HepG2 (cell line): ENCODE results near the gene CCDC57. TPM values are rescaled to one million over a fixed set of nuclear protein-coding genes. Genes with fewer than 3 reads are reported as not detected.

Source experiments
- ARHGAP35 ChIP-seq: sonication (generic); formaldehyde crosslinking; IDR thresholded peaks from 2 replicates; pipeline ENCODE4 v1.9.0; 2022; ENCODE audit warnings: mild to moderate bottlenecking, inconsistent platforms, moderate library complexity, missing genetic modification reagents, borderline replicate concordance
- BORCS8-MEF2B ChIP-seq: sonication (generic); formaldehyde crosslinking; IDR thresholded peaks from 2 replicates; pipeline ENCODE4 v1.8.0; 2022; ENCODE audit warnings: mild to moderate bottlenecking, missing genetic modification reagents
- CHD4 ChIP-seq: fragments of 200-600 bp; sonication (generic); IDR thresholded peaks from 2 replicates; pipeline ENCODE4 v1.7.0; 2017; ENCODE audit warnings: mild to moderate bottlenecking, low read length, borderline replicate concordance
- CREM ChIP-seq, 2 experiments: sonication (generic) in 1 of 2; formaldehyde crosslinking in 1 of 2; IDR thresholded peaks; 2 replicates each; pipeline versions ENCODE4 v1.4.0 to v1.6.1; 2016 to 2020; ENCODE audit warnings: antibody characterized with exemption in 1 of 2, mild to moderate bottlenecking in 1 of 2, missing genetic modification reagents in 1 of 2
- ETV6 ChIP-seq: sonication (generic); formaldehyde crosslinking; conservative IDR thresholded peaks from 2 replicates; pipeline ENCODE4 v1.4.0; 2020; ENCODE audit warnings: missing genetic modification reagents
- FOXK2 ChIP-seq: fragments of 450-650 bp; IDR thresholded peaks from 2 replicates; pipeline ENCODE4 v1.6.1; 2016
- KDM6A ChIP-seq: IDR thresholded peaks from 2 replicates; pipeline ENCODE4 v1.6.1; 2016; ENCODE audit warnings: low read depth
- KLF6 ChIP-seq: IDR thresholded peaks from 2 replicates; pipeline ENCODE4 v1.8.0; 2016; ENCODE audit warnings: missing biosample characterization, missing genetic modification reagents
- PAX8 ChIP-seq: sonication (generic); formaldehyde crosslinking; IDR thresholded peaks from 2 replicates; pipeline ENCODE4 v1.8.0; 2022; ENCODE audit warnings: mild to moderate bottlenecking, missing genetic modification reagents, borderline replicate concordance
- POLR2A ChIP-seq, 2 experiments: IDR thresholded peaks; 2 replicates each; pipeline ENCODE4 v1.6.1; 2011; ENCODE audit warnings: low read depth in 2 of 2, low read length in 2 of 2, mild to moderate bottlenecking in 1 of 2, moderate library complexity in 1 of 2; ENCODE audit not compliant: insufficient read depth in 1 of 2
- RFX5 ChIP-seq: IDR thresholded peaks from 2 replicates; pipeline ENCODE4 v1.6.1; 2011; ENCODE audit warnings: low read depth, low read length, improper control_type of control experiment
- RXRA ChIP-seq: sonication (generic); formaldehyde crosslinking; IDR thresholded peaks from 2 replicates; pipeline ENCODE4 v1.5.1; 2020; ENCODE audit warnings: missing genetic modification reagents
- TFE3 ChIP-seq: IDR thresholded peaks from 2 replicates; pipeline ENCODE4 v1.6.1; 2016
- TOE1 ChIP-seq: sonication (generic); formaldehyde crosslinking; IDR thresholded peaks from 2 replicates; pipeline ENCODE4 v1.4.0; 2020; ENCODE audit warnings: mild to moderate bottlenecking, missing genetic modification reagents
- TRAFD1 ChIP-seq: sonication (generic); formaldehyde crosslinking; IDR thresholded peaks from 2 replicates; pipeline ENCODE4 v1.5.1; 2020; ENCODE audit warnings: missing genetic modification reagents, mild to moderate bottlenecking, borderline replicate concordance
- ZBTB8A ChIP-seq: sonication (generic); formaldehyde crosslinking; IDR thresholded peaks from 2 replicates; pipeline ENCODE4 v1.4.0; 2020; ENCODE audit warnings: mild to moderate bottlenecking, low read depth, missing genetic modification reagents, borderline replicate concordance
- ZNF460 ChIP-seq: sonication (generic); formaldehyde crosslinking; IDR thresholded peaks from 2 replicates; pipeline ENCODE4 v1.5.1; 2020; ENCODE audit warnings: missing genetic modification reagents, mild to moderate bottlenecking, borderline replicate concordance
- ZNF510 ChIP-seq: sonication (generic); formaldehyde crosslinking; IDR thresholded peaks from 2 replicates; pipeline ENCODE4 v1.4.0; 2020; ENCODE audit warnings: low read depth, mild to moderate bottlenecking, missing genetic modification reagents
- ZNF550 ChIP-seq: sonication (generic); formaldehyde crosslinking; IDR thresholded peaks from 2 replicates; pipeline ENCODE4 v1.4.0; 2020; ENCODE audit warnings: mild to moderate bottlenecking, missing genetic modification reagents, borderline replicate concordance
- ZNF816 ChIP-seq: sonication (generic); formaldehyde crosslinking; IDR thresholded peaks from 2 replicates; pipeline ENCODE4 v1.8.0; 2022; ENCODE audit warnings: missing genetic modification reagents, mild to moderate bottlenecking, borderline replicate concordance
- polyA plus RNA-seq, 8 experiments: library from polyadenylated mRNA; depleted of rRNA in 3 of 8; stranded (reverse) in 7 of 8; unstranded in 1 of 8; fragments of >200 nt; fragmentation: Illumina TruSeq in 4 of 8; extraction: Trizol in 4 of 8; gene quantifications; 2 replicates each; pipeline versions ENCODE4 v1.2.1 to v1.2.3, GENCODE V29; 2011 to 2016; ENCODE audit warnings: low read depth in 4 of 8, missing spikeins in 1 of 8, mixed read lengths in 1 of 8; ENCODE audit not compliant: insufficient read depth in 1 of 8
- total RNA-seq, 5 experiments: library from RNA; depleted of rRNA; stranded (reverse); fragments of >200 nt; fragmentation: Illumina TruSeq; extraction: Trizol; gene quantifications; 2 replicates each; pipeline ENCODE4 v1.2.3, GENCODE V29; 2016; ENCODE audit warnings: low read depth in 1 of 5
- TF ChIP-seq, protein P1 (sequence below): sonication (generic); formaldehyde crosslinking; IDR thresholded peaks from 2 replicates; pipeline ENCODE4 v1.4.0; 2020; ENCODE audit warnings: missing genetic modification reagents

The CCDC57 gene
- total and polyA plus RNA-seq, 2 of the 13 experiments (the other 11 are each of a cell fraction or from before 2014, with no cell fraction given) = 59.3 to 59.9 TPM

DNA sequence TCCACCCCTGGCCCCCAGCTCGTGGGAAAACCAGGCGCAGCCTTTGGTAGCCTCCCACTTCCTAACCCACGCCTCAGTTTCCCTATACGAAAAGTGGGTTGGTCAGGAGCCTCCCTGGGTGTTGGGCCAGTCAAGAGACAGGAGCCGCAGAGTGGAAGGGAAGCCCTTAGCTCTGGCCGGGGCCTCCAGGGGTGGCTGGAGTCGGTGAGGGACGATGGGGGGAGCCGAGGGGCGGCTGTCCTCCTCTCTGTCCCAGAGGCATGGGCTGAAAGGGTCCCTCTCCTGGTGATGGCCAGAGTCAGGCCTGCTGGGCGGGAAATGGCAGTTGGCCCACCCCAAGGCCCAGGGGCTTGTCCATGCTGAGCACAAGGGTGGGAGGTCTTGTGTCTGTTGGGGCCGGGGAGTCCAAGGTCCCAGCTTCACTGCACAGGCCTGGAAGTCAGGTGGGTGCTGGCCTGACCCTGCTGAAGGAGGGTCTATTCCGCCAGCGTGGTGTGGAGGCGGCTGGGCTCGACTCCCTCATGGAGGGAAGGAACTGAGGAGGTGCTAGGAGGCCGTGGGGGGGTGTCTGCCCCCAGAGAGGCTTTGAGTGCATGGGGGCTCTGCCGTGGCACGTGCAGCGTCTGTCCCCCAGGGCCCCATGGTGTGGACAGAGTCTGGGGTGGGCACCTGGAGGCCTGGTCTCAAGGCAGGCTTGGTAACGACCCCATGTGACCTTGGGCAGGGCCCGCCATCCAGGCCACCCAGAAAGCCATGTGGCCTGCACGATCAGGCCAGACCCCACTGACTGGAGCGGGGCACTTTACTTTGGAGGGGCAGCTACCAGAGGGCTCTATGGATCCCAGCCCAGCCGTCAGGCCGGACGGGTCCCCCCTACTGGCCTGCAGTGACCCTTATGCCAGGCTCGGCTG, 17.3 kb upstream of the CCDC57 start (continued):
- TF ChIP-seq TFE3 (CRISPR knock-in tag) = no peak
- TF ChIP-seq, protein P1, sequence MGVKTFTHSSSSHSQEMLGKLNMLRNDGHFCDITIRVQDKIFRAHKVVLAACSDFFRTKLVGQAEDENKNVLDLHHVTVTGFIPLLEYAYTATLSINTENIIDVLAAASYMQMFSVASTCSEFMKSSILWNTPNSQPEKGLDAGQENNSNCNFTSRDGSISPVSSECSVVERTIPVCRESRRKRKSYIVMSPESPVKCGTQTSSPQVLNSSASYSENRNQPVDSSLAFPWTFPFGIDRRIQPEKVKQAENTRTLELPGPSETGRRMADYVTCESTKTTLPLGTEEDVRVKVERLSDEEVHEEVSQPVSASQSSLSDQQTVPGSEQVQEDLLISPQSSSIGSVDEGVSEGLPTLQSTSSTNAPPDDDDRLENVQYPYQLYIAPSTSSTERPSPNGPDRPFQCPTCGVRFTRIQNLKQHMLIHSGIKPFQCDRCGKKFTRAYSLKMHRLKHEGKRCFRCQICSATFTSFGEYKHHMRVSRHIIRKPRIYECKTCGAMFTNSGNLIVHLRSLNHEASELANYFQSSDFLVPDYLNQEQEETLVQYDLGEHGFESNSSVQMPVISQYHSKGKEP = no peak
- no peak for TF ChIP-seq FOXK2
- no peak for TF ChIP-seq ZNF460
- no peak for TF ChIP-seq RFX5
- peak; percentile 82; the same call in 1 of the 2 replicates for TF ChIP-seq TRAFD1
- no peak for TF ChIP-seq KDM6A (CRISPR knock-in tag)
- TF ChIP-seq ETV6 (CRISPR knock-in tag) = 0 out of 2 replicates have a peak, but pooled peaks have one; percentile 25
- no peak for TF ChIP-seq ZNF510 (CRISPR knock-in tag)
- TF ChIP-seq ARHGAP35 = no peak; the same call in 1 of the 2 replicates
- TF ChIP-seq CREM (IDR thresholded peaks at IDR 0.05) = peak; percentile 7; the same call in 1 of the 2 replicates
- no peak for TF ChIP-seq CREM (CRISPR knock-in tag; IDR thresholded peaks at IDR 0.05)
- no peak for TF ChIP-seq PAX8 (CRISPR knock-in tag)
- TF ChIP-seq BORCS8-MEF2B = peak; percentile 48; the same call in 1 of the 2 replicates
- 0 out of 2 replicates have a peak, but pooled peaks have one; percentile 4 for TF ChIP-seq TOE1 (CRISPR knock-in tag)
- TF ChIP-seq ZNF550 (CRISPR knock-in tag) = no peak
- no peak for TF ChIP-seq ZBTB8A (CRISPR knock-in tag)
- TF ChIP-seq ZNF816 = peak; percentile 13; the same call in 1 of the 2 replicates
- TF ChIP-seq KLF6 (CRISPR knock-in tag) = no peak
- no peak for TF ChIP-seq CHD4
- peak; percentile 11; the same call in 1 of the 2 replicates for TF ChIP-seq RXRA
- peak in 1 of 2 experiments; percentile 62; a peak in 2 of 4 replicates for TF ChIP-seq POLR2A (IDR thresholded peaks at IDR 0.05; ENCODE audit: insufficient read depth in 1 of 2, low read depth in 2 of 2, low read length in 2 of 2)
